ENCODE results near the gene OMP.

Gene OMP

GRCh38 chr11:77102246-77103210, at the start of gene OMP:
OMP (plus strand) TSS chr11:77102840; CDS start chr11:77102840, 0 bp downstream.
- DNase-seq (ENCODE audit: low spot score): no peak
- in situ Hi-C loops (cut with MboI; ENCODE audit: low pct_unique_long_range_greater_than_20kb, low sequenced_read_pairs, unreplicated experiment): no loop called here
- TF ChIP-seq CTCF (IDR thresholded peaks at IDR 0.05; ENCODE audit: extremely low read depth, insufficient read depth, missing control alignments): no peak

- no peak for DNase-seq (ENCODE audit: low spot score)
- in situ Hi-C loops (cut with MboI; ENCODE audit: low pct_unique_long_range_greater_than_20kb, low sequenced_read_pairs, unreplicated experiment): no loop called here
- TF ChIP-seq CTCF (IDR thresholded peaks at IDR 0.05; ENCODE audit: extremely low read depth, insufficient read depth, missing control alignments): no peak
These were observed 49.2 kb upstream of the OMP start for GRCh38 chr11:77053217-77054015.

- in situ Hi-C loops (cut with MboI; ENCODE audit: low pct_unique_long_range_greater_than_20kb, low sequenced_read_pairs, unreplicated experiment): no loop called here
- no peak for TF ChIP-seq CTCF (IDR thresholded peaks at IDR 0.05; ENCODE audit: extremely low read depth, insufficient read depth, missing control alignments)
- DNase-seq (ENCODE audit: low spot score): no peak
These were observed 48.6 kb upstream of the OMP start for GRCh38 chr11:77054084-77054483.

GRCh38 chr11:77055101-77055561, 47.5 kb upstream of the OMP start:
- TF ChIP-seq CTCF (IDR thresholded peaks at IDR 0.05; ENCODE audit: extremely low read depth, insufficient read depth, missing control alignments): no peak
- in situ Hi-C loops (cut with MboI; ENCODE audit: low pct_unique_long_range_greater_than_20kb, low sequenced_read_pairs, unreplicated experiment): no loop called here
- DNase-seq (ENCODE audit: low spot score): no peak

- DNase-seq (ENCODE audit: low spot score): no peak
- in situ Hi-C loops (cut with MboI; ENCODE audit: low pct_unique_long_range_greater_than_20kb, low sequenced_read_pairs, unreplicated experiment): no loop called here
- no peak for TF ChIP-seq CTCF (IDR thresholded peaks at IDR 0.05; ENCODE audit: extremely low read depth, insufficient read depth, missing control alignments)
These were observed 46.7 kb upstream of the OMP start for GRCh38 chr11:77055913-77056312.

GRCh38 chr11:77056814-77057402, 45.7 kb upstream of the OMP start:
- no peak for TF ChIP-seq CTCF (IDR thresholded peaks at IDR 0.05; ENCODE audit: extremely low read depth, insufficient read depth, missing control alignments)
- in situ Hi-C loops (cut with MboI; ENCODE audit: low pct_unique_long_range_greater_than_20kb, low sequenced_read_pairs, unreplicated experiment): no loop called here
- no peak for DNase-seq (ENCODE audit: low spot score)

Data from GM13977 (cell line).